Fibroblast of the conjunctiva (primary cell): ENCODE measurements around the gene SEC11A.
"Not testable (repeated sequence)": the region's sequence is repeated elsewhere in the genome, so short reads cannot be mapped to it uniquely, and the experiment has no call there.

Experiments used
- DNase-seq: peaks from one replicate; pipeline ENCODE4 v3.0.0-alpha.2; 2010; ENCODE audit warnings: low read depth

The SEC11A gene

GRCh38 chr15:84737005-84737404 is 21.1 kb upstream of the SEC11A start:
- DNase-seq: no peak

- no peak for DNase-seq
These were observed 20.4 kb upstream of the SEC11A start for GRCh38 chr15:84736375-84736774.

- not testable (repeated sequence) for DNase-seq
These were observed 19.6 kb upstream of the SEC11A start for GRCh38 chr15:84735480-84736061.

- DNase-seq: no peak
These were observed 19.0 kb upstream of the SEC11A start for GRCh38 chr15:84734794-84735479.

GRCh38 chr15:84731774-84732173 is 15.8 kb upstream of the SEC11A start:
- DNase-seq: no peak

GRCh38 chr15:84727429-84727828 is 11.5 kb upstream of the SEC11A start:
- no peak for DNase-seq

GRCh38 chr15:84725001-84725491 is 9.1 kb upstream of the SEC11A start:
- no peak for DNase-seq

- DNase-seq: no peak
These were observed 6.7 kb upstream of the SEC11A start for GRCh38 chr15:84722628-84723027.

GRCh38 chr15:84721371-84721770 is 5.4 kb upstream of the SEC11A start:
- DNase-seq: no peak

GRCh38 chr15:84715441-84716035 is 401 bp downstream of the SEC11A start:
- no peak for DNase-seq

- DNase-seq: no peak
These were observed 1.1 kb downstream of the SEC11A start for GRCh38 chr15:84714821-84715220.

- DNase-seq: no peak
These were observed 1.6 kb downstream of the SEC11A start for GRCh38 chr15:84714372-84714771.

- no peak for DNase-seq
These were observed 12.1 kb downstream of the SEC11A start for GRCh38 chr15:84703808-84704207.

GRCh38 chr15:84702961-84703482 is 12.9 kb downstream of the SEC11A start:
- DNase-seq: no peak

GRCh38 chr15:84699538-84700191 is 16.3 kb downstream of the SEC11A start:
- DNase-seq: no peak

GRCh38 chr15:84697236-84697990 is 18.5 kb downstream of the SEC11A start:
- no peak for DNase-seq

- DNase-seq: no peak
These were observed 19.2 kb downstream of the SEC11A start for GRCh38 chr15:84696757-84697156.

- DNase-seq: no peak
These were observed 25.6 kb downstream of the SEC11A start for GRCh38 chr15:84690342-84690741.

- DNase-seq: no peak
These were observed 26.1 kb downstream of the SEC11A start for GRCh38 chr15:84689858-84690257.

GRCh38 chr15:84686446-84686845 is 29.5 kb downstream of the SEC11A start:
- not testable (repeated sequence) for DNase-seq

- DNase-seq: peak; percentile 83
These were observed 30.6 kb downstream of the SEC11A start for GRCh38 chr15:84685304-84685703.

GRCh38 chr15:84684092-84684491 is 31.8 kb downstream of the SEC11A start:
- no peak for DNase-seq
